Ovary (tissue), 9 donors: ENCODE data around the gene PYURF. TPM values are rescaled to one million over a fixed set of nuclear protein-coding genes. Genes with fewer than 3 reads are reported as not detected.

Experiments
- DNase-seq, 5 donors: peaks; one replicate each; pipeline ENCODE4 v3.0.0-alpha.2; 2019 to 2020
- H3K27ac ChIP-seq, 2 donors: fragments of 200-600 bp; one replicate each; pipeline versions ENCODE4 v1.5.1 to v1.8.0; 2019 to 2022
- H3K27me3 ChIP-seq: fragments of 200-600 bp; one replicate; pipeline ENCODE4 v1.8.0; 2022
- H3K36me3 ChIP-seq: fragments of 200-600 bp; sonication (generic); one replicate; pipeline ENCODE4 v1.5.1; 2019
- H3K4me1 ChIP-seq: one replicate; pipeline ENCODE4 v1.8.1; 2013; ENCODE audit warnings: mild to moderate bottlenecking, moderate library complexity; ENCODE audit not compliant: insufficient read depth
- H3K4me3 ChIP-seq: fragments of 200-600 bp; sonication (generic); one replicate; pipeline ENCODE4 v1.5.1; 2017
- H3K9me3 ChIP-seq, 2 donors: fragments of 200-600 bp in 1 of 2; sonication (generic) in 1 of 2; one replicate each; pipeline versions ENCODE4 v1.5.1 to v1.8.1; 2013 to 2019; ENCODE audit warnings: mild to moderate bottlenecking in 1 of 2, moderate library complexity in 1 of 2
- CTCF ChIP-seq, 3 donors: fragments of 450-650 bp in 2 of 3; fragments of 200-600 bp in 1 of 3; IDR thresholded peaks; one replicate each; pipeline versions ENCODE4 v1.5.1 to v1.8.0; 2016 to 2022; ENCODE audit warnings: antibody characterized with exemption in 3 of 3, mild to moderate bottlenecking in 1 of 3
- EP300 ChIP-seq: sonication (generic); formaldehyde crosslinking; IDR thresholded peaks from one replicate; pipeline ENCODE4 v1.6.1; 2017; ENCODE audit warnings: antibody characterized with exemption
- POLR2A ChIP-seq: fragments of 450-650 bp; IDR thresholded peaks from one replicate; pipeline ENCODE4 v1.6.1; 2017; ENCODE audit warnings: antibody characterized with exemption, mild to moderate bottlenecking, moderate library complexity
- WGBS, 3 donors: extraction: QIAGEN DNeasy Blood & Tissue Kit in 1 of 3; methylation state at CpG; one replicate each; pipeline versions ENCODE4 v1.1.5 to v1.1.7; 2013 to 2017; 5-methylcytosine and 5-hydroxymethylcytosine counted together
- intact Hi-C, 4 donors: fragments of 100-400 bp; cut with DNase I; formaldehyde crosslinking; loops; one replicate each; pipeline versions ENCODE4 v1.11.0 to v1.15.1; 2022 to 2023
- polyA plus RNA-seq, 2 donors: library from polyadenylated mRNA; stranded (reverse); fragments of 200-250 nt in 1 of 2; fragments of 350-450 nt in 1 of 2; fragmentation: Illumina TruSeq in 1 of 2; extraction: RNeasy Lipid Tissue Mini Kit (QIAGEN cat#74804) in 1 of 2; gene quantifications; one replicate each; pipeline ENCODE4 v1.2.3, GENCODE V29; 2013 to 2014
- total RNA-seq, 7 donors: library from RNA; depleted of rRNA in 2 of 7; stranded (reverse); fragments of >200 nt in 2 of 7; fragmentation: NEBNext Ultra II Directional in 3 of 7; extraction: Animal tissue kit (Norgen Biotek cat#: 25700) in 3 of 7; gene quantifications; one replicate each; pipeline versions ENCODE4 v1.1.0 to v1.2.4, GENCODE V29; 2016 to 2023
- donor health status: DM: no; HTN: no; CAD: no; lungs with moderate emphysema.
- donor health status: DM: no; HTN: no; CAD: no.
- donor health status: Bipolar disorder and iron deficiency.
- donor health status: DM: yes; HTN: yes; CAD: no.
- donor health status: DM: no; HTN: no; CAD: no.
- donor health status: DM: yes; HTN: yes; CAD: no.

The PYURF gene
- total and polyA plus RNA-seq, 9 donors, result 69.8 to 106 (median 91.2) TPM

GRCh38 chr4:88514557-88515511 is 8.7 kb downstream of the PYURF start:
- TF ChIP-seq EP300, result no peak
- TF ChIP-seq POLR2A, result no peak
- 80 to 83% (median 81%) methylated on average over 8 of the region's 8 CpGs for WGBS, 3 donors
- no peak for DNase-seq
- Histone ChIP-seq H3K27me3 (no peaks in the 10 kb centered on the region), H3K4me1 (no peaks in the 10 kb centered on the region), H3K36me3 (no peaks in the 10 kb centered on the region), H3K9me3 (no peaks in the 10 kb centered on the region), H3K27ac (no peak overlapping the region), H3K4me3 (no peak overlapping the region)
- intact Hi-C loops, result loop anchor here (5.0 to 10.0 kb wide), 4 partner anchors 140 to 480 kb away; partner anchors contain the start of gene HERC6 (in 1 of the 4)

GRCh38 chr4:88511236-88511635 is 12.3 kb downstream of the PYURF start:
- H3K27ac ChIP-seq, result no peak overlapping the region
- TF ChIP-seq POLR2A (no peak), EP300 (no peak), CTCF (IDR thresholded peaks at IDR 0.05) (no peak)
- no peaks in the 10 kb centered on the region for H3K36me3 ChIP-seq
- no peak for DNase-seq
- H3K4me1 ChIP-seq, result no peaks in the 10 kb centered on the region
- H3K9me3 ChIP-seq, result no peaks in the 10 kb centered on the region
- intact Hi-C loops, result loop anchor here in 3 of 4 donors (5.0 to 10.0 kb wide), 4 partner anchors 136 to 476 kb away; partner anchors contain the start of gene HERC6 (in 1 of the 3)
- H3K4me3 ChIP-seq, result no peak overlapping the region
- 89 to 93% (median 90%) methylated on average over 3 of the region's 3 CpGs for WGBS, 3 donors
- H3K27me3 ChIP-seq, result no peaks in the 10 kb centered on the region

- intact Hi-C loops, result no loop called here
Measured at GRCh38 chr4:88503344-88503743, 20.2 kb downstream of the PYURF start.

GRCh38 chr4:88497859-88498409 is 25.6 kb downstream of the PYURF start:
- Histone ChIP-seq H3K27ac (no peak overlapping the region), H3K27me3 (no peaks in the 10 kb centered on the region), H3K36me3 (no peaks in the 10 kb centered on the region), H3K9me3 (no peaks in the 10 kb centered on the region), H3K4me1 (no peaks in the 10 kb centered on the region), H3K4me3 (no peak overlapping the region)
- 89 to 100% (median 98%) methylated on average over 2 of the region's 2 CpGs for WGBS, 3 donors
- intact Hi-C loops, result no loop called here
- TF ChIP-seq CTCF (IDR thresholded peaks at IDR 0.05), result no peak
- no peak for TF ChIP-seq POLR2A
- TF ChIP-seq EP300, result no peak
- DNase-seq, result no peak

More at GRCh38 chr4:88503344-88503743, 20.2 kb downstream of the PYURF start:
- 95 to 97% (median 97%) methylated on average over 2 of the region's 2 CpGs for WGBS, 3 donors
- Histone ChIP-seq H3K4me1 (no peaks in the 10 kb centered on the region), H3K27me3 (no peaks in the 10 kb centered on the region), H3K27ac (no peak overlapping the region), H3K4me3 (no peak overlapping the region), H3K36me3 (no peaks in the 10 kb centered on the region), H3K9me3 (no peaks in the 10 kb centered on the region)
- no peak for DNase-seq
- TF ChIP-seq CTCF (IDR thresholded peaks at IDR 0.05), result no peak
- TF ChIP-seq EP300, result no peak
- no peak for TF ChIP-seq POLR2A
